NCI-H1694 (cell line): Measurements from ENCODE around the gene UNC79.

Experiments
- DNase-seq: peaks from one replicate; lab custom pipeline; 2025; lab: John Stamatoyannopoulos, UW

The UNC79 gene

DNA sequence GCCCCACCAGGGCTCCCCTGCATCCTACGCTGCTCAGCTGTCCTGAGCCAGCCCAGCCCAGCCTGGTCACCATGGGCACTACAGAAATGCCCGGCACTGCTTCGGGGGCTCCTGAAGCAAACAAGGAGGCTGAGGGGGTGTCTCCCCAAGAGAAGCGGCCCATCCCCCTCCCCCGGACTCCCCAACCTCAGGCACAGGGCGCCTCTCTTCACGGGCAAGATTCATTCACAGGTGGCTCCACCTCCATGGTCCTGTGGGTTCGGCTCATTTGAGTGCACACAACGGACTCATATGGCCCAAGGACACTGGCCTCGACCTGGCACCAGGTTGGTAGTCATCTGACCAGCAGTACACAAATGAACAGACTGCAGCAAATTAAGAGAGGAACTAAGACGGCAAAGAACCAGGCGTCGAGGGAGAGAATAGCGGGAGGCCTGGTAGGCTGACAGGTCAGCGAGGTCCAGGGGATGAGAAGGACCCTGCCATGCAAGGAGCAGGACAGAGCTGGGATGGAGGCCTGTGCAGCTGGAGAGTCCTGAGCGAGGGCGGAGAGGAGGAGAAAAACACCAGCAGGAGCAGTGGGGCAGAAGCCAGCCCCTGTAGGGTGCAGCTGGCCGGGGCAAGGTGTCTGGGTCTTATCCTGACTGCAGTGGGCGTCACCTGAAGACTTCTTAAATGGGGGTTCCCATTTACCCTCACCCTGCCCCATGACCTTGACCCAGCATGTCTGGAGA is 297.3 kb downstream of the UNC79 start:
- no peak for DNase-seq

DNA sequence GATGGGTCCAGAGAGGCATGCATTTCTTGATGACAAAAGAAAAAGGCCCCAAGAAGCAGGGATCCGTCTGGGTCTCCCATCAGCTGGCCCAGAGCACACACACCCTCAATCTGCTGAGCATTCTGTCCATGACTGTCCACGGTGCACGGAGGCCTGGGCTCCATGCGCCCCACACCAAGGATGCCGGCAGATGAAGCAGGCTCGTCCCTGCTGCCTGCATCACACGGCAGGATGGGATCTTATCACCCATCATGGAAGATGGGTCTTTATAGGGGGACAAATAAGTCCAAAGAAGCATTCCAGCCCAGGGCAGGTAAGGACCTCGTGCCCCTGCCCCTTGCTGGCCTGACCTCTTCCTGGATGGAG is 297.9 kb downstream of the UNC79 start:
- DNase-seq = no peak

DNA sequence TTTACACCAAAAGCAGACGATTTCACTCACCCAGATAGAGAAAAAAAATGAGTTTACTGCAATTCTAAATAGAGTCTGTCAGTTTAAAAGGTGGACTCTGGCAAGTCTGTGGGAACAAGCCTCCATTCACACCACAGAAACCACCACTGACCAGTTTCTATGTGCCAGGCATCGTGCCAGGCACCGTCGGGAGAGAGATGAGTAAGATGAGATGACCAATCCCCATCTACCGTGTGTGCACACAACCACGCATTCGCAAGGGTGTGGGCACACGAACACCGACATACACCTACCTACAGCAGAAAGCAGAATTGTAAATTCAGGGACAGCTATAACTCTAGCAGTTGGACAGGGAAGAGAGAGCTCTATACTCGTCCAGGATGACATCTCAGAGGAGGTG is 299.3 kb downstream of the UNC79 start:
- no peak for DNase-seq

GRCh38 chr14:93731753-93732152 is 301.0 kb downstream of the UNC79 start:
- no peak for DNase-seq

- DNase-seq = no peak
Measured at GRCh38 chr14:93732524-93732923, 301.8 kb downstream of the UNC79 start.

DNA sequence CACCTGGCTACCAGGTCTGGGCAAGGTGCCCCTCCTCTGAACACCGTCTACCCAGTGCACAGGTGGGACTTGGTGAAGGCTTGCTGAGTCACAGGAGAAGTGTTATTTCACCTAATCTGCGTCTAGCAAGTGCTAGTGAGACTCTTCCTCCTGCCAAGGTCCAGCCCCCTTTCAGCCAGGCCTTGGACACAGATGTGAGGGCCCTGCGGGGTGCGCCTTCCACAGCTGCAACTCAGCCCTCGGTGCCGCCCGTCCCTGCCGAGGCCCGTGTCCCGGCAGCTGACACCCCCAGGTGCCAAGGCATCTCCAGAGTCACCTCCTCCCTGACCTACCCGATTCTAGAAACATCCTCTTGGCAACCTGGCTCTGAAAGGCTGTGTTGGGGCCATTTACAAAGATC is 302.5 kb downstream of the UNC79 start:
- DNase-seq = no peak

- no peak for DNase-seq
Measured at GRCh38 chr14:93733631-93734030, 302.9 kb downstream of the UNC79 start.

- DNase-seq = no peak
Measured at GRCh38 chr14:93734086-93734822, 303.5 kb downstream of the UNC79 start.

- DNase-seq = no peak
Measured at GRCh38 chr14:93735206-93735605, 304.5 kb downstream of the UNC79 start.

DNA sequence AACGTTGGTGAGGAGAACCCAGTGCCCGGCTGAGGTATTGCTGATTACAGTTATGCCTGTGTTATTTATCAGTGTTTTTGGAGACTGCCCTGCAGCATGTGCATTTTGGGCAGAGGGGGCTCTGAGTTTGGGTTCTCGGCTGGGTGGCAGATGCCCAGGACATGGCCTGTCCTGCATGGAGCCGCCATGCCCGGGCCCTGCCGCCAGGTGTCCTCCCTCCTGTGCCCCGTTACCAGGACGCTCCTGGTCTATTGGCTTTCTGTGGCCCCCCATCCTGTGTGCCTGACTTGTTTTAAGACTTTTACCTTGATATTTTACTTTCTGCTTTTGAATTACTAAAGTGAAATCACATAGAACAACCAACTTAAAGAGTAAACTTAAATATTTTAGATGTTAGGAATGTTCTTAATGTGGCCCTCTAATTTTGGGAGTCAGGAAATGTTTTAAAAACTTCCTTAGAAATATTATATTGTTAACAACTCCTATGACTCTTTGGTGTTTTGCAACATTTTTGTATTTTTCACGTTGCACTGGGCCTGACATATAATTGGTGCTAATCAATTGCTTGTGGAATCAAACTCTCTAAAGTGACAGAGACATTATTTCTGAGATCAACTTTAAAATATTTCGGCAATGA is 305.8 kb downstream of the UNC79 start:
- no peak for DNase-seq

GRCh38 chr14:93737634-93738033 is 306.9 kb downstream of the UNC79 start:
- DNase-seq = no peak

DNA sequence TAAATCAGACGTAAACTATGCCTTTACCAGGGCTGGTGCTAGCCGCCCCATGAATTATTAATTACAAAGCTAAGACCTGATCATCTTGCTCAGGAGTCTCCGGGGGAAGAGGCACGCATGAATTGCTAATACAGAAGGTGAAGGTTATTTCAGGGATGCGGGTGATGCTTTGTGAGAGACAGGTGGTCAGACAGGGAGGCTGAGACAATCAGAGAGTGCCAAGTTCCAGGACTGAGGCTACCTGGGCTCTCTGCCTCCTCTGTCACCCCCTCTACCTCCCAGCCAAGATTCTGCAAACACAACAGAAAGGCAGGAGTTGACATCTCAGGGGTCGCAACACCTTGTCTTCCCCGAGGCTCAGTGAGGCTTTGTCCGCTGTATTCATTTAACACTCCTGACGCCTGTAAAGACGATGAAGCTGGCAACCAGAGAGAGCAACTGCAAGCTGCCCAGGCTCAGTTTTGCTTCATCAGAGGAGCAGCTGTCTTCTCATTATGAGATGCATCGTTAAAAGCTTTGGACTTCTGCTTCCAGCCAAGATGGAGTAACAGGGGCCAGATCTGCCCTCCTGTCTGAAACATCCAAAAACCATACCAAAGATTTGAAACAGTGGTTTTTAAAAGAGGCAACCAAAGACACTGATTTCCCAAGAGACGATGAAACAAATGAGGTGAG is 311.0 kb downstream of the UNC79 start:
- peak; percentile 43 for DNase-seq

GRCh38 chr14:93742761-93743160 is 312.0 kb downstream of the UNC79 start:
- DNase-seq = peak; percentile 42

DNA sequence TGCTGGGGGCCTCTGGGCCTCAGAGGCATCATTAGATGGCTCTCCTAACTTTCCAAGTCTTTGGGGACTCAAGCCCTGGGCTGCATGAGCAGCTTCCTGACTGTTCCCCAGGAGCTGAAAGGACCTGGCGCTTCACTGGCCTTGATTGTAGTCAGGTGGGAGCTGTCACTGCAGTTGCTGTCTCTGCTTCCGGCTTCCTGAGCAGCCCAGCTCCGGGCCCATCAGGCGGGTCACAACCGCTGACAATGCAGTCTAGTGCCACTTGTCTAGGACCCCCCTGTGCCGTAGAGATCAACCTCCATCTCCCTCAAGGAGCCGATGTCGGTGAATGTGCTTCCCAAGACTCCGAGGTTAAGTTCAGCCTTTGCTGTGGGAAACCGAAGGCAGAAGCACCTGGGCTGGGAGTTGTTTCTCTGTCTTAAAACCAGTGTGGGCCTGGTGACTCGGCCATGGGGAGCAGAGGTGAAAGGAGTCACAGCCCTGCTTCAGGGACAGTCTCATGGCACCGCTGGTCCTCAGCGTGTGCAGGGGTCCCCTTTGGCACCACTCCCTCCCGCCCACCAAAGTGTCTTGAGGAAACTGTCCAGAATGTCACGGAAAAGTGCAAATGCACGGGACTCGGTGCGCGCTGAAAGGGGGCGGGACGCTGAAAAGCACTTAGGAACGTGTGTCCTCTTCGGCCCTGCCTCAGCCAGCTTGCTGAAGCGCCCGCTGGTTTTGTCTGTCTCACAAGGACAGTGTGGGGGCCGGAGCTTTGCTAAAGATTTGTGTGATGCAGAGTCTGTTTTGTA is 312.7 kb downstream of the UNC79 start:
- no peak for DNase-seq

DNA sequence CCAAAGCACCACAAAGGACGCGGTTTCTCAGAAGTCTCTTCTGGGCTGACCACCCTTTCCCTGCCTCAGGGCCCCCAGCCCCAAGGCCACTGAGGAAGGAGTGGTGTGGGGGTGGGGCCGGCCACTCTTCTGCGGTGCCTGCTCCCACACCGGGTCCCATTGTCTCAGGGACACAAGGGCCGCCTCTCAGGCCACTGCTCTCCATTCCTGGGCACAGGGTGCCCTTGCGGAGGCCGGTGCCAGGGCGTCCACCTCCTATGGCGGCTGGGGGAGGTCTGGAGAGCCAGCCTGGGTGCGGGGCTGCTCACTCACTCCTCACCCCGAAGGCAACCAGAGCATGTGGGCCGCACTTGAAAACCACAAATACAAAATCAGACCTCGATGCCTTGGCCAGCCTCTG is 313.4 kb downstream of the UNC79 start:
- no peak for DNase-seq

DNA sequence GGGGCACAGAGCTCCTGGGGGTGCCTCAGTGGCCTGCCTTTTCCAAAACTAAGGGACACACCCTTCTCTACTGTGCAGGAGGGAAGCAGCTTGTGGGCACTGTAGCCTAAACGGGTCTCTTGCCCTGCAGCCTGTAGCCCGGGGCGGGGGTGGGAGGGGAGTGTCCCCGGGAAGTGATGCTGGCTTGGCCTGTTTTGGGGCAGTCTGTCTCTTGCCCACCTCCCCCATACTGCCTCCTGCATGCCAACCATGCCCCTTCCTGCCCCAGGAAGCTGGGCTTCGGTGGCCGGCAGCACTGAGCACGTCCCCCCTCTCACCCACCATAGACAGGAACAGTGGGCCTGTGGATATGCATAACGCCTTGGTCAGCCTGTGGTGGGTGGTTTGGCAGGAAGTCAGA is 314.1 kb downstream of the UNC79 start:
- DNase-seq = no peak

- no peak for DNase-seq
Measured at GRCh38 chr14:93745603-93746273, 315.0 kb downstream of the UNC79 start.

GRCh38 chr14:93747102-93747501 is 316.4 kb downstream of the UNC79 start:
- no peak for DNase-seq

DNA sequence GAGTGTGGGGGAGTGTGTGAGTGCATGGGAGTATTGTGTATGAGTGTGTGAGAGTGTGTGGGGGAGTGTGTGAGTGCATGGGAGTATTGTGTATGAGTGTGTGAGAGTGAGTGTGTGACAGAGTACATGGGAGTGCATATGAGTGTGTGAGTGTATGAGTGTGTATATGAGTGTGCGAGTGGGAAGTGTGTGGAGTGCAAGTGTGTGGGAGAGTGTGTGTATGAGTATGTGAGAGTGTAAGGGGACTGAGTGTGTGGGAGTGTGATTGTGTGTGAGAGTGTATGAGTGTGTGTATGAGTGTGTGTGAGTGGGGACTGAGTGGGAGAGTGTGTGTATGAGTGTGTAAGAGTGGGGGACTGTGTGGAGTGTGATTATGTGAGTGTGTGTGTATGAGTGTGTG is 316.8 kb downstream of the UNC79 start:
- no peak for DNase-seq

- DNase-seq = peak; percentile 45
Measured at GRCh38 chr14:93748208-93749075, 317.7 kb downstream of the UNC79 start.
